Kidney (tissue), 14 donors: ENCODE results near the gene G3BP1. TPM values are rescaled to one million over a fixed set of nuclear protein-coding genes. Genes with fewer than 3 reads are reported as not detected.

Experiments
- DNase-seq, 5 donors: peaks; one replicate each; pipeline ENCODE4 v3.0.0-alpha.2; 2013 to 2020
- FAIRE-seq: peaks from 2 replicates; lab custom pipeline; 2012; peaks lifted over from hg19 to GRCh38; lab: Jason Lieb, UNC
- H3K27ac ChIP-seq, 2 donors: one replicate each; pipeline ENCODE4 v1.7.0; 2013; ENCODE audit warnings: low read depth in 2 of 2, low read length in 2 of 2, inconsistent platforms in 1 of 2
- H3K27me3 ChIP-seq: one replicate; pipeline ENCODE4 v1.7.1; 2013; ENCODE audit warnings: low read length, inconsistent platforms; ENCODE audit not compliant: control insufficient read depth, insufficient read depth
- H3K36me3 ChIP-seq, 3 donors: one replicate each; pipeline versions ENCODE4 v1.7.0 to v1.7.1; 2013; ENCODE audit warnings: low read length in 3 of 3, control low read depth in 1 of 3, inconsistent platforms in 1 of 3; ENCODE audit not compliant: insufficient read depth in 3 of 3, control insufficient read depth in 2 of 3
- H3K4me1 ChIP-seq, 3 donors: one replicate each; pipeline versions ENCODE4 v1.7.0 to v1.7.1; 2013; ENCODE audit warnings: low read length in 3 of 3, inconsistent platforms in 1 of 3, low read depth in 1 of 3; ENCODE audit not compliant: control insufficient read depth in 2 of 3, insufficient read depth in 2 of 3
- H3K4me3 ChIP-seq, 3 donors: one replicate each; pipeline versions ENCODE4 v1.7.0 to v1.8.1; 2013; ENCODE audit warnings: low read length in 3 of 3, control low read depth in 1 of 3, inconsistent platforms in 1 of 3
- H3K9ac ChIP-seq, 3 donors: one replicate each; pipeline versions ENCODE4 v1.7.0 to v1.7.1; 2013; ENCODE audit warnings: low read length in 3 of 3, control low read depth in 1 of 3, inconsistent platforms in 1 of 3
- H3K9me3 ChIP-seq, 3 donors: one replicate each; pipeline versions ENCODE4 v1.7.0 to v1.7.1; 2013; ENCODE audit warnings: low read length in 3 of 3, control low read depth in 1 of 3, inconsistent platforms in 1 of 3; ENCODE audit not compliant: control insufficient read depth in 2 of 3, insufficient read depth in 1 of 3
- intact Hi-C: fragments of 100-400 bp; cut with DNase I; formaldehyde crosslinking; loops from one replicate; pipeline ENCODE4 v1.11.1; 2022
- polyA plus RNA-seq: library from polyadenylated mRNA; stranded (reverse); fragments of 350-450 nt; fragmentation: Illumina TruSeq; extraction: RNeasy Lipid Tissue Mini Kit (QIAGEN cat#74804); gene quantifications from one replicate; pipeline ENCODE4 v1.2.3, GENCODE V29; 2014; ENCODE audit warnings: low read depth, low replicate concordance; ENCODE audit not compliant: insufficient read depth
- total RNA-seq: library from RNA; stranded (reverse); fragmentation: NEBNext Ultra II Directional; extraction: Animal tissue kit (Norgen Biotek cat#: 25700); gene quantifications from one replicate; pipeline ENCODE4 v1.2.1, GENCODE V29; 2021
- TF ChIP-seq, protein P1 (sequence below): IDR thresholded peaks from 3 replicates; pipeline ENCODE4 v1.5.1; 2012; ENCODE audit warnings: mild to moderate bottlenecking, moderate library complexity, borderline replicate concordance; ENCODE audit not compliant: insufficient read depth; ENCODE audit errors: extremely low read depth
- donor health status: control.
- donor health status: control.
- donor health status: control.
- donor health status: control.
- donor health status: control.
- donor health status: DM: yes; HTN: yes; CAD: no.
- donor health status: Normal renal cell carcinoma (clear cell type).

G3BP1 gene
- total and polyA plus RNA-seq, 2 donors from 2014 or later: 34.2 to 165 TPM

DNA sequence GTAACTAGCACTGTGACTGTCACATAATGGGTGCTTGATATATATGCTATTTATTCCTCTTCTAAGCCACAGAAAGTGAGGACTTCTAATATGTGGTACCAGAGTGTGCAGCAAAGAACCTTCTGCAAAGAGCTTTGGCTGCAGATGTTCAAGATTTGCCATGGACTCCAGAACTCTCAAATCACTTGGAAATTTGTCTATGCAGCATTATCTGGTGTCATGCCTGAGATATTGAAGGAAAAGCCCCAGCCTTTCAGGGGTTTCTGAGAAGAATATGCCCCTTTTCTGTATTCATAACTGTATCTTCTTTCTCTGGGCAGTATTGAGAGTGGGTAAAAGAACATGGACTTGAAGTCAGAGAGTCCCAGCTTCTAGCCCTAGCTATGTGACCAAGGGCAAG, 4.8 kb upstream of the G3BP1 start:
- FAIRE-seq: no peak
- Histone ChIP-seq H3K4me3 (no peak overlapping the region), H3K36me3 (no peaks in the 10 kb centered on the region), H3K27me3 (no peaks in the 10 kb centered on the region), H3K4me1 (no peaks in the 10 kb centered on the region), H3K27ac (no peak overlapping the region), H3K9me3 (no peaks in the 10 kb centered on the region), H3K9ac (no peak overlapping the region)
- intact Hi-C loops: no loop called here
- TF ChIP-seq, protein P1, sequence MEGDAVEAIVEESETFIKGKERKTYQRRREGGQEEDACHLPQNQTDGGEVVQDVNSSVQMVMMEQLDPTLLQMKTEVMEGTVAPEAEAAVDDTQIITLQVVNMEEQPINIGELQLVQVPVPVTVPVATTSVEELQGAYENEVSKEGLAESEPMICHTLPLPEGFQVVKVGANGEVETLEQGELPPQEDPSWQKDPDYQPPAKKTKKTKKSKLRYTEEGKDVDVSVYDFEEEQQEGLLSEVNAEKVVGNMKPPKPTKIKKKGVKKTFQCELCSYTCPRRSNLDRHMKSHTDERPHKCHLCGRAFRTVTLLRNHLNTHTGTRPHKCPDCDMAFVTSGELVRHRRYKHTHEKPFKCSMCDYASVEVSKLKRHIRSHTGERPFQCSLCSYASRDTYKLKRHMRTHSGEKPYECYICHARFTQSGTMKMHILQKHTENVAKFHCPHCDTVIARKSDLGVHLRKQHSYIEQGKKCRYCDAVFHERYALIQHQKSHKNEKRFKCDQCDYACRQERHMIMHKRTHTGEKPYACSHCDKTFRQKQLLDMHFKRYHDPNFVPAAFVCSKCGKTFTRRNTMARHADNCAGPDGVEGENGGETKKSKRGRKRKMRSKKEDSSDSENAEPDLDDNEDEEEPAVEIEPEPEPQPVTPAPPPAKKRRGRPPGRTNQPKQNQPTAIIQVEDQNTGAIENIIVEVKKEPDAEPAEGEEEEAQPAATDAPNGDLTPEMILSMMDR: no peak
- no peak for DNase-seq

DNA sequence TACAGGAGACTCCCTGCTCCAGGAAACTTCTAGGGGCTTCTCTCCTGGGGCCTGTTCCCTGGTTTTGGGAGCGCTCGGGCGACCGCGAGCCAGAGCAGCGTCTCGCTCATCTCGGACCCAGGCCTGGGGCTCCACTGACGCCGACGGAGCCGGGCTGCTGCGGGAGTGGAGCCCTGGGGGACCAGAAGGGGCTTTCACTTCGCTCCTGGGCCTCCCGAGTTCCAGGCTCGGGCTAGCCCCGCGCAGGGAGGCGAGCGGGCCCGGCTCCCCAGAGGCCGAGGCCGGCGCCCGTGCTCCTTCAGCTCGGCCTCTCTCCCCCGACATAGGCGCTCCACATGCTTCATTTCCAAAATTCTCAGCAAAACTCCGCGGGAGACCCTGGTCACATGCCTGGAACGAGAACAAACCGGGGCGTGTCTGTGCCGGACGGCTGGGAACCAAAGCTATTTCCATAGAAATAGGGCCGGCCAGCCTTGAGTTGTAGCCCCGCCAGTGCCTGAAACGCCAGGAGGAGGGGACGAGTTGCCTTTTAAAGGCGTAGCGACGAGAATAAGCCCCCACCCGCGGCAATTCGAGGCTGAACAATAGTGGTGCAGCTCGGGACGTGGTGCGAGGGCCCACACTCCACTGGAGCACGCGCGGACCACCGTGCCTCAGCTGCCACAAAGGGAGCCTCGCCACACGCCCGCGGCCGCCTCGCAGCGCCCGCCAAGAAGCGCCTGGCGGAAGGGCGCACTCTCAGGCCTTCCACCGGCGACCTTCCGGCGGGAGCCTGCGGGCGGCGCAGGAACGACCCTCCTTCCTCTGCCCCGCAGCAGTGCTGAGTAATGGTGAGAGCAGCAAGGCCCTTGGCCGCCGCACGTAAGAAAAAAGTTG, 1.1 kb upstream of the G3BP1 start:
- Histone ChIP-seq H3K36me3 (no peaks in the 10 kb centered on the region), H3K27me3 (no peaks in the 10 kb centered on the region), H3K9ac (peak overlapping the region; percentile 53 to 95 (median 92)), H3K4me3 (peak overlapping the region; percentile 62 to 78 (median 67)), H3K4me1 (peaks cover 0 to 12% (median 5%) of the 10 kb centered on the region in 3 donors), H3K9me3 (no peaks in the 10 kb centered on the region), H3K27ac (peak overlapping the region; percentile 98)
- peak; percentile 80 to 93 (median 87) for DNase-seq
- FAIRE-seq: no peak
- TF ChIP-seq, protein P1: peak; percentile 20
- intact Hi-C loops: no loop called here

DNA sequence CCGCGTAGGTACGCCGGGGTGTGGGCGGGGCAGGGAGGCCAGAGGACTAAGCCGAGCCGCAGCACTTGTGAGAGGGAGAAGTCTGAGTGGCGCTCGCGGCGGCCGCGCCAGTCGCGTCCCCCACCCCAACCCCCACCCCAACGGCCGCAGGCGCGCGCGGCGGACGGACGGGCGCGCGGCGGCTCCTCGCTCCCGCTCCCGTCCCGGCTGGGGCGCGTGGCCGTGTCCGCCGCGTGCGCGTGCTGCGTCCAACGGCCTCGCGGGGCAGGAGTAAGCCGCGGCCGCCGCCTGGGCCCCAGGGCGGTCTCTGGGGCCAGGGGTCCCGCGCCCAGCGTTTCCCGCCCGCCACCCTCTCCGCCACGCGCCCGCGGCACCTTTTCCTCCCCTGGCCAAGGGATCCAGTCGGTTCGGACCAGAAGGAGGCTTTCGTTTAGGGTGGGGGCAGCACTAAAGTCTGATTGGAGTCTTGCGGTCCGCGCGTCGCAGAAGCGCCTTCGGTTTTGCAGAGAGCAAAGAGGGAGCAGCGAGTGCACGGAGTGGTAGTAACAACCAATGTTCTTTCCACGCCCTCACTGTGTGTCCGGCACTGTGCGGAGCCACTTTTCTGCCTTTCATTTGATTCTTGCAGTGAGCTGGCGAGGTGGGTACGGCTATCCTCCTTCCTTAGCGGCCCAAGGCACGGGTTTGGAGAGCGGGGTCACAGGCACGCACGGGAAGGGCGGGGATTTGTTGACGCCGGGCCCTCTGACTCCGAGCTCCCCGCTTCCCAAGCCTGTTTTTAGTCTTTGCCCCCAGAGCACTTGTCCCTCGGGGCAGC, 483 bp downstream of the G3BP1 start:
- FAIRE-seq: no peak
- no peaks in the 10 kb centered on the region for H3K27me3 ChIP-seq
- no peaks in the 10 kb centered on the region for H3K36me3 ChIP-seq
- H3K9me3 ChIP-seq: no peaks in the 10 kb centered on the region
- TF ChIP-seq, protein P1: no peak
- DNase-seq: peak in 4 of 5 donors; percentile 41 to 86 (median 70)
- peaks cover 0 to 12% (median 5%) of the 10 kb centered on the region in 3 donors for H3K4me1 ChIP-seq
- peak overlapping the region; percentile 90 to 95 for H3K27ac ChIP-seq
- H3K4me3 ChIP-seq: peak overlapping the region; percentile 71 to 94 (median 91)
- intact Hi-C loops: no loop called here
- H3K9ac ChIP-seq: peak overlapping the region; percentile 42 to 87 (median 86)
